Naive thymus-derived CD4-positive, alpha-beta T cell (primary cell): ENCODE data around the gene FRA10AC1. TPM values are rescaled to one million over a fixed set of nuclear protein-coding genes. Genes with fewer than 3 reads are reported as not detected.

Experiments used
- ATAC-seq: fragments of 150-1000 bp; cut with Tn5 transposase; 2 replicates; pipeline ENCODE4 v1.10.0; 2021; ENCODE audit warnings: mild to moderate bottlenecking, moderate library complexity
- CTCF ChIA-PET: fragments of 350-600 bp; sonication (Branson Sonifier 250); formaldehyde crosslinking; loops from one replicate; lab custom pipeline; 2021; ENCODE audit warnings: antibody characterized with exemption; lab: Charles Lee
- POLR2A ChIA-PET: fragments of 350-600 bp; sonication (Branson Sonifier 250); formaldehyde crosslinking; loops from one replicate; lab custom pipeline; 2021; ENCODE audit warnings: antibody characterized with exemption, inconsistent platforms; lab: Charles Lee
- DNase-seq, 9 donors: peaks; one replicate each; pipeline versions ENCODE4 v3.0.0 to v3.0.0-alpha.2; 2020 to 2022; ENCODE audit warnings: mixed read lengths in 1 of 9
- H3K27ac ChIP-seq: one replicate; pipeline ENCODE4 v1.7.0; 2013; ENCODE audit warnings: mild to moderate bottlenecking, low read depth, low read length, moderate library complexity
- H3K27me3 ChIP-seq, 2 donors: one replicate each; pipeline ENCODE4 v1.7.0; 2013; ENCODE audit warnings: low read length in 2 of 2, mild to moderate bottlenecking in 2 of 2, moderate library complexity in 2 of 2; ENCODE audit not compliant: control insufficient read depth in 2 of 2, insufficient read depth in 2 of 2
- H3K36me3 ChIP-seq, 3 experiments: 1 replicate in 2 of 3; 2 replicates in 1 of 3; pipeline ENCODE4 v1.7.0; 2013; ENCODE audit warnings: low read length in 3 of 3, mild to moderate bottlenecking in 3 of 3, moderate library complexity in 1 of 3; ENCODE audit not compliant: insufficient read depth in 3 of 3, control insufficient read depth in 2 of 3
- H3K4me1 ChIP-seq, 2 donors: one replicate each; pipeline ENCODE4 v1.7.0; 2013; ENCODE audit warnings: low read length in 2 of 2, mild to moderate bottlenecking in 2 of 2, moderate library complexity in 1 of 2; ENCODE audit not compliant: control insufficient read depth in 2 of 2, insufficient read depth in 2 of 2
- H3K4me3 ChIP-seq: 2 replicates; pipeline ENCODE4 v1.7.0; 2013; ENCODE audit warnings: mild to moderate bottlenecking, low read length
- H3K9me3 ChIP-seq, 3 experiments: 1 replicate in 2 of 3; 2 replicates in 1 of 3; pipeline ENCODE4 v1.7.0; 2013; ENCODE audit warnings: low read length in 3 of 3; ENCODE audit not compliant: control insufficient read depth in 2 of 3
- H3K27ac Mint-ChIP-seq, 9 donors: one replicate each; pipeline ENCODE4 v1.8.0; 2020 to 2022; ENCODE audit warnings: mixed read lengths in 9 of 9, mild to moderate bottlenecking in 8 of 9, moderate library complexity in 5 of 9, inconsistent platforms in 2 of 9
- H3K27me3 Mint-ChIP-seq, 5 donors: one replicate each; pipeline ENCODE4 v1.8.0; 2021 to 2022; ENCODE audit warnings: mixed read lengths in 5 of 5, mild to moderate bottlenecking in 1 of 5
- H3K36me3 Mint-ChIP-seq, 5 donors: one replicate each; pipeline ENCODE4 v1.8.0; 2020 to 2022; ENCODE audit warnings: mixed read lengths in 5 of 5, mild to moderate bottlenecking in 3 of 5, inconsistent platforms in 1 of 5
- H3K4me1 Mint-ChIP-seq, 7 donors: one replicate each; pipeline ENCODE4 v1.8.0; 2020 to 2022; ENCODE audit warnings: mixed read lengths in 7 of 7, mild to moderate bottlenecking in 3 of 7, inconsistent platforms in 1 of 7
- H3K4me3 Mint-ChIP-seq, 10 donors: one replicate each; pipeline ENCODE4 v1.8.0; 2020 to 2022; ENCODE audit warnings: mild to moderate bottlenecking in 10 of 10, mixed read lengths in 10 of 10, moderate library complexity in 6 of 10, inconsistent platforms in 2 of 10
- H3K9me3 Mint-ChIP-seq, 11 donors: one replicate each; pipeline ENCODE4 v1.8.0; 2020 to 2022; ENCODE audit warnings: mixed read lengths in 11 of 11, mild to moderate bottlenecking in 4 of 11, inconsistent platforms in 1 of 11, moderate library complexity in 1 of 11
- intact Hi-C, 2 donors: fragments of 100-400 bp; cut with micrococcal nuclease; formaldehyde crosslinking; loops; one replicate each; pipeline ENCODE4 v1.15.1; 2023
- polyA plus RNA-seq, 2 donors: library from polyadenylated mRNA; unstranded; fragments of 300-500 nt; fragmentation: Illumina TruSeq; gene quantifications; one replicate each; pipeline ENCODE4 v1.2.3, GENCODE V29; 2021
- total RNA-seq, 6 experiments: library from RNA in 5 of 6; stranded (reverse) in 5 of 6; gene quantifications; 1 replicate in 5 of 6; 2 replicates in 1 of 6; pipeline ENCODE4 v1.2.3 and lab custom pipeline; 2021 to 2026

FRA10AC1 gene
- total and polyA plus RNA-seq, 7 experiments from 2014 or later = 4.4 to 31.0 (median 20.3) TPM

GRCh38 chr10:93657757-93658156, 44.6 kb downstream of the FRA10AC1 start:
- intact Hi-C loops = no loop called here
- no peaks in the 10 kb centered on the region for H3K36me3 ChIP-seq
- H3K27ac Mint-ChIP-seq = no peak overlapping the region
- H3K36me3 Mint-ChIP-seq = peaks cover 2 to 24% (median 17%) of the 10 kb centered on the region in 5 donors
- ChIA-PET CTCF (no interaction called here), POLR2A (no interaction called here)
- H3K4me3 ChIP-seq = no peak overlapping the region
- ATAC-seq = no peak
- H3K4me3 Mint-ChIP-seq = no peak overlapping the region
- no peaks in the 10 kb centered on the region for H3K27me3 ChIP-seq
- H3K9me3 ChIP-seq = no peaks in the 10 kb centered on the region
- H3K27ac ChIP-seq = no peak overlapping the region
- no peaks in the 10 kb centered on the region for H3K4me1 ChIP-seq
- no peak for DNase-seq
- H3K9me3 Mint-ChIP-seq = peaks cover 0 to 3% (median 0%) of the 10 kb centered on the region in 11 donors
- H3K4me1 Mint-ChIP-seq = peaks cover 0 to 4% (median 0%) of the 10 kb centered on the region in 7 donors
- H3K27me3 Mint-ChIP-seq = peaks cover 0 to 7% (median 0%) of the 10 kb centered on the region in 5 donors

GRCh38 chr10:93656155-93656554, 46.2 kb downstream of the FRA10AC1 start:
- DNase-seq = no peak
- no peak for ATAC-seq
- no peak overlapping the region for H3K4me3 Mint-ChIP-seq
- H3K4me1 ChIP-seq = no peaks in the 10 kb centered on the region
- intact Hi-C loops = no loop called here
- no peaks in the 10 kb centered on the region for H3K9me3 ChIP-seq
- peaks cover 0 to 3% (median 0%) of the 10 kb centered on the region in 11 donors for H3K9me3 Mint-ChIP-seq
- peaks cover under 1 to 19% (median 16%) of the 10 kb centered on the region in 5 donors for H3K36me3 Mint-ChIP-seq
- ChIA-PET CTCF (interaction anchor here (0.6 kb wide), 1 partner anchor 15 kb away, joined by 5 read pairs; no protein-coding TSS in a partner anchor), POLR2A (no interaction called here)
- H3K27ac Mint-ChIP-seq = no peak overlapping the region
- peaks cover 0 to 7% (median 0%) of the 10 kb centered on the region in 5 donors for H3K27me3 Mint-ChIP-seq
- no peak overlapping the region for H3K27ac ChIP-seq
- H3K36me3 ChIP-seq = no peaks in the 10 kb centered on the region
- H3K4me3 ChIP-seq = no peak overlapping the region
- H3K27me3 ChIP-seq = no peaks in the 10 kb centered on the region
- H3K4me1 Mint-ChIP-seq = peaks cover 0 to 4% (median 0%) of the 10 kb centered on the region in 7 donors

- H3K27ac Mint-ChIP-seq = no peak overlapping the region
- peaks cover 0 to 3% (median 0%) of the 10 kb centered on the region in 11 donors for H3K9me3 Mint-ChIP-seq
- H3K4me1 ChIP-seq = no peaks in the 10 kb centered on the region
- no peak for ATAC-seq
- H3K27me3 Mint-ChIP-seq = peaks cover 0 to 8% (median 3%) of the 10 kb centered on the region in 5 donors
- H3K4me3 ChIP-seq = no peak overlapping the region
- intact Hi-C loops = no loop called here
- peaks cover 0 to 4% (median 0%) of the 10 kb centered on the region in 7 donors for H3K4me1 Mint-ChIP-seq
- no peak overlapping the region for H3K4me3 Mint-ChIP-seq
- H3K36me3 ChIP-seq = no peaks in the 10 kb centered on the region
- no peak overlapping the region for H3K27ac ChIP-seq
- POLR2A ChIA-PET = interaction anchor here (1.0 kb wide), 1 partner anchor 11 kb away, joined by 6 read pairs; no protein-coding TSS in a partner anchor
- H3K9me3 ChIP-seq = no peaks in the 10 kb centered on the region
- H3K36me3 Mint-ChIP-seq = peaks cover 0 to 5% (median under 1%) of the 10 kb centered on the region in 5 donors
- H3K27me3 ChIP-seq = no peaks in the 10 kb centered on the region
- CTCF ChIA-PET = no interaction called here
- DNase-seq = no peak
These were observed 48.2 kb downstream of the FRA10AC1 start for GRCh38 chr10:93654201-93654600.

GRCh38 chr10:93652857-93653256, 49.5 kb downstream of the FRA10AC1 start:
- Histone ChIP-seq H3K36me3 (no peaks in the 10 kb centered on the region), H3K4me1 (no peaks in the 10 kb centered on the region), H3K27ac (no peak overlapping the region), H3K27me3 (no peaks in the 10 kb centered on the region), H3K9me3 (no peaks in the 10 kb centered on the region), H3K4me3 (no peak overlapping the region)
- intact Hi-C loops = no loop called here
- H3K36me3 Mint-ChIP-seq = peaks cover 0 to 5% (median 0%) of the 10 kb centered on the region in 5 donors
- no peak overlapping the region for H3K27ac Mint-ChIP-seq
- ChIA-PET CTCF (no interaction called here), POLR2A (no interaction called here)
- no peak for ATAC-seq
- H3K27me3 Mint-ChIP-seq = peaks cover 0 to 8% (median 3%) of the 10 kb centered on the region in 5 donors
- H3K4me3 Mint-ChIP-seq = no peak overlapping the region
- no peak for DNase-seq
- H3K4me1 Mint-ChIP-seq = no peaks in the 10 kb centered on the region
- H3K9me3 Mint-ChIP-seq = peaks cover 0 to 3% (median 0%) of the 10 kb centered on the region in 11 donors

- Mint-ChIP-seq H3K27ac (no peak overlapping the region), H3K36me3 (peaks cover 0 to 5% (median 0%) of the 10 kb centered on the region in 5 donors), H3K4me1 (no peaks in the 10 kb centered on the region), H3K4me3 (no peak overlapping the region), H3K9me3 (peaks cover 0 to 4% (median 0%) of the 10 kb centered on the region in 11 donors), H3K27me3 (peaks cover 11 to 22% (median 21%) of the 10 kb centered on the region in 5 donors)
- Histone ChIP-seq H3K27me3 (no peaks in the 10 kb centered on the region), H3K9me3 (no peaks in the 10 kb centered on the region), H3K4me3 (no peak overlapping the region), H3K4me1 (no peaks in the 10 kb centered on the region), H3K36me3 (no peaks in the 10 kb centered on the region), H3K27ac (no peak overlapping the region)
- ATAC-seq (no peak), DNase-seq (no peak)
- intact Hi-C loops = no loop called here
- CTCF ChIA-PET = interaction anchor here (0.6 kb wide), 1 partner anchor 281 kb away, joined by 7 read pairs; no protein-coding TSS in a partner anchor
- POLR2A ChIA-PET = no interaction called here
These were observed 62.6 kb downstream of the FRA10AC1 start for GRCh38 chr10:93639791-93640190.

- intact Hi-C loops = no loop called here
- Mint-ChIP-seq H3K27ac (no peak overlapping the region), H3K36me3 (no peaks in the 10 kb centered on the region), H3K27me3 (peaks cover 0 to 32% (median 19%) of the 10 kb centered on the region in 5 donors), H3K9me3 (peaks cover 0 to 4% (median 0%) of the 10 kb centered on the region in 11 donors), H3K4me1 (no peaks in the 10 kb centered on the region), H3K4me3 (no peak overlapping the region)
- ATAC-seq = no peak
- Histone ChIP-seq H3K4me1 (no peaks in the 10 kb centered on the region), H3K27me3 (no peaks in the 10 kb centered on the region), H3K27ac (no peak overlapping the region), H3K36me3 (no peaks in the 10 kb centered on the region), H3K4me3 (no peak overlapping the region), H3K9me3 (no peaks in the 10 kb centered on the region)
- DNase-seq = no peak
- ChIA-PET POLR2A (no interaction called here), CTCF (no interaction called here)
These were observed 71.5 kb downstream of the FRA10AC1 start for GRCh38 chr10:93630625-93631557.
